HG03135 (cell line): ENCODE data around the gene GIT1.
"Not testable (repeated sequence)": the region's sequence is repeated elsewhere in the genome, so short reads cannot be mapped to it uniquely, and the experiment has no call there.

Experiments
- ATAC-seq: cut with Tn5 transposase; IDR thresholded peaks from one replicate; pipeline ENCODE4 v1.9.1; 2021; ENCODE audit warnings: mild to moderate bottlenecking, moderate library complexity; ENCODE audit not compliant: unreplicated experiment

GIT1 gene

GRCh38 chr17:29568331-29569244 is 20.9 kb downstream of the GIT1 start, which contains the start of gene TP53I13:
Gene TP53I13, plus strand, starts transcription at chr17:29568701. Its CDS starts 58 bp downstream, at chr17:29568759.
- ATAC-seq: peak; percentile 39

DNA sequence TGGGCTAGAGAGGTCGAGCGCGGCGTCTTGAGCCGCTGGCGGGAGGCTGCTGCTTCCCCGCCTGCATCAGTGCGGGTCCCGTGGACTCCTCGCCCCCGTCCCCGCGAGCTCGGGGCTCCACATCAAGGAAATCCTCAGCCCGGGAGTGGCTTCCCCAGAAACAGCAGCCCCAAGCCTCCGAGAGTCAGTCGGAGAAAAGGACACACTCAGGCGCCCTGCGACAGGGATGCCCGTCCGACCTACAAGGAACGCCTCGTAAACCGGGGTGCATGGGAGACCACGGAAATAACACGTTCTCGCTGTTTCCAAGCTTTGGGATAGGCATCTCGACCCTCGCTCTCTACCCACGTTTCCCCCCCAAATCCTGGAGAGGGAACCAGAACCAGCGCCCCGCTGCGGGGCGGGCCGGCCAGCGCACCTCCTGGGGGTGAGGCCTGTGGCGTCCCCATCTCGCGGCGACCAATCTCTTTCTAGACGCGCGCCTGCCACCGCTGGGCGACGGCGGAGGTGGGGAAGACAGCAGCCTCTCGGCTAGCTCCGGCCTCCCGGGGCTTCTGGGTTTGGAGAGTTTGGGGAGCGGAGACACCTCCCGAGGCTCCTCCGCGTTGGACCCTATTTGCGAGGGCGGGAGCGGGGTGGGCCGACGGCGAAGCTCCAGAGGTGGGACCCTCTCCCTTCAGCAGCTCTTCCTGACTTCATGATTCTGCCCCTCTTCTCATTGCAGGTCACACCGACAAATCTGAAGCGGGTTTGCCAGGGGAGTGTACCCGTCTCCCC is 21.7 kb downstream of the GIT1 start:
- ATAC-seq: peak; percentile 38

DNA sequence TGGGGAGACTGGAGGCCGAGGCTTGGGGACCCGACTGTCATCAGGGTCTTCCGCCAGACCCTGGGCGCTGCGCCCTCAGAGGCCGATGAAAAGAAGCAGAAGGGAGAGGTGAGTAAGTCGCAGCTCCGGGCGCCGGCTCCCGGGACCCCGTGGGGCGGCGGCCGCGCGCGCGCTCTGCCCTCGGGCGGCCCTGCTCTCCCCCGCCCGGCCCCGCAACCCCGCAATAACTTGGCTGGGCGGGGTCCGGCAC is 22.2 kb downstream of the GIT1 start:
- no peak for ATAC-seq

DNA sequence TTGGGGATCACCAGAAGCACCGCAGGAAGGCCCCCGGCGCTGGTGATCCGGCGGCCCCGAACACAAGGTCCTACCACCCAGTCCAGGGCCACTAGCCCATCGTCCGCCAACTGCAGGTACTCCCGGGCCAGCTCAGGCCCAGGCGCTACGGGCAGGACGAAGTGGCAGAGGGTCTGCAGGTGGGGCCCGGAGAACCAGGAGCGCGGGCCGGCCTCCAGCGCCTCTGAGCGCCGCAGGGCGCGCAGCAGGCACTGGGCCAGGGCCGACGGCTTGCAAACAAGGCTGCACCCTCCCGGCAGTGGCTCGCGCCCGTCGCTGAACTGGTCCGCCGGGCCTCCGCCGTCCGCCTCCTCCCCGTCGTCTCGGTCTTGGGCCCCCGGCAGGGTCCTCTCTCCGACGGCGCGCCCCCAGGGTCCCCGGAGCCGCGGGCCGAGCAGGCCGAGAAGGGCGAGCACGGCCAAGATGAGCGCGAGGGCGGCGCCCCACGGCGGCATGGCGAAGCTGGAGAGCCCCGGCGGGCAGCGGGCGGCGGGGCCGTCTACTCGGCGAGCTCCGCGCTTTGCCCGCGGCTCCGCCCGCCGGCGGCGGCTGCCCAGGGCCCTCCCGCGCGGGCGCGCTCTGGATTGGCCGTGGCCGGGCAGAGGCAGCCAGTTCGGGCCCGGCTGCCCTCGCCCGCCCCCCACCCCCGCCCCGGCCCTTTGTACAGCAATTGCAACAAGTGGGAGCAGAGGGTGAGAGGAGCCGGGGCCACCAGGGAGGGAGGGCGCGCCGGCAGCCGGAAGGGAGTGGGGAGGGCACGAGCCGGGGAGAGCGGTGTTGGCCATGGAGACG is 22.8 kb downstream of the GIT1 start, which contains the start of gene ABHD15:
Gene ABHD15 (minus strand): TSS at position 565 of the 831 bp plus-strand sequence. CDS start 71 bp downstream, at position 494.
- ATAC-seq: peak; percentile 28

- ATAC-seq: peak; percentile 8
Observed at GRCh38 chr17:29565643-29566472, 23.6 kb downstream of the GIT1 start.

DNA sequence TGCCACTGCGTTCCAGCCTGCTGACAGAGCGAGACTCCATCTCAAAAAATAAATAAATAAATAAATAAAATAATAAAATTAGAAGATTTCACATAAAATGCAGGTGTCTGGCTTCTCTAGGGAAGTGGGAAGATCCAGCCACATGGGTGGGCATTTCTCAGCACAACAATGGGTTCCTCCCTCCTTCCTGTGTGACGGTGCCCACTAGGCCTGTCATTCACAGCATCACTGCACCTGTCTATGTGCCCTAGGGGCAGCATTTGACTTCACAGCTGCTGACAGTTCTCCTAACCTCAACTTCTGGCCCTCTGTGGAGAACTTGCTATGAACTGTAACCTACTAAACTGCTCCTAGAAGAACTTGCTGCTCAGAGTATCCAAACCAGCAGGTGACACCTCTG is 25.6 kb downstream of the GIT1 start:
- ATAC-seq: no peak

DNA sequence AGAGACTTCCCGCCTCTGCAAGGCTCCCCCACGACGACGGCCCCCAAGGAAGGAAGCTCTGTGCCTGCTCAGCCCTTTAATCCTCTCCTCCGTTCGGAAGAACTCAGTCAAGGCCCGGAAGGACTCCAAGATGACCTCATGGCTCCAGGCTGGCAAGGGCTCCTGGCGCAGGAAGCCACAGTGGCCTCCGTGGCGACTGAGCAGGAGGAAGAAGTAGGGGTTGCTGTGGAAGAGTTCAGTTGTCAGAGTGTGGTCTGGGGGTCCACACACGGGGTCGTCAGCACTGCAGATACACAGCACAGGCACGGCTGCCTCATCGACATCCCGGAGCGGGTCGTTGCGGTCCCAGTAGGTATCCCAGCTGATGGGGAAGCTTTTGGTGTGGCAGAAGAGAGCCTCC is 26.8 kb downstream of the GIT1 start:
- no peak for ATAC-seq

DNA sequence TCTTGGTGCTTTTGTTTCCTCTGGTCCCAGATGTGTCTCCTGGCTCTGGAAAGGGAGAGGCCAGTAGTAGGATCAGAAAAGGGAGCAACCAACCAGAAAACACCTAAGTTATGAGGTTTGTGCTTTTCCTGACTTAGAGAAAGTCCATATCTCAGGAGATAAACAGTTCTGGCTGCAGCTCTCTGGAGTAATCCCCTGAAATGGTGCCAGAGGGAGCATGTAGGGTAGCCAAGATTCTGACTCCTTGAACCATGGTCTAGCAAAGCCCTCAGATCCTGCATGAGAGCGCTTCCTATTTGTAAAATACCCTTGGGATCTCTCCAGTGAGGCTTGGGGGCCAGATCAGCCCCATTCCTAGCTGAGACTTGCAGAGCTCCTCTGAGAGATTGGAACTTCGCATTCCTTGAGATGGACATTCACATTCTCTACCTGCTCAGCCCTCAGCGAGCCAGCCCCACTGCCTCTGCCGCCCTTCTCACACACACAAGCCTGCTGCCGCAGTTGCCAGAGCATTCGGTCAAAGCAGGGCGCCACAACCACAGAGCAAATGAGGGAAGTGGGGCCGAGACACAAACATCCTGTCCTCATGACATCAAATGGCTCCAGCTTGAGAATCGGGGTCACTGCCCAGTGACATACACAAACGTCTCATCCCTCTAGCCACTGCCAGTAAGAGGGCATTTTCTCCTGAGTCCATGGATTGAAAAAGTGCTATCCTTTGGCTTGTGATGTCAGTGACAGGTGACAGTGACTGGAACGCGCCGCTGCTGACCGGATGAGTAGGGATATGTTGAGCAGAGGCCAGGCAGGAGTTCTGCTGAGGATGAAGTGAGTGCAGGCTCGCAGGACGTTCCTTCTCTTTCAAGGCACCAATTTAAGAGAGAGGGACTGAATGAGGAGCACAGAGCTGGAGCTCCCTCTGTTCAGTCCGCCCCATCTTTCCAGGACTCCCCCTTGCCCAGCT is 27.6 kb downstream of the GIT1 start:
- no peak for ATAC-seq

DNA sequence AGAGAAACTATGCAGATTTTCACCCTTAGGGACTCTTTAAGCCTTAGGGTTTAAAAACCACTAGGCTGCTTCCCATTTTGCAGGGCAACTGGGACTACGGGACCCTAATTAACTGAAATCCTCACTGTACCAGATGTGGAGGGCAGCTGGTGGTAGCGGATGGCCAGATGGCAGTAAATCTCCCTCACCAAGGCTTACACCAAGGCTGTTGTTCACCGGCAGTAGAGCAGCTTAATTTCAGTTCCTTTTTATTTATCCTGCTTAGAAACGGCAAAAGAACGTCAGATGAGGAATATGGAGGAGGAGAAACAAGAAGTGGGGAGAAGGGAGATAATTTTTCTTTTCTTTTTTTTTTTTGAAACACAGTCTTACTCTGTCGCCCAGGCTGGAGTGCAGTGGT is 29.1 kb downstream of the GIT1 start:
- no peak for ATAC-seq

DNA sequence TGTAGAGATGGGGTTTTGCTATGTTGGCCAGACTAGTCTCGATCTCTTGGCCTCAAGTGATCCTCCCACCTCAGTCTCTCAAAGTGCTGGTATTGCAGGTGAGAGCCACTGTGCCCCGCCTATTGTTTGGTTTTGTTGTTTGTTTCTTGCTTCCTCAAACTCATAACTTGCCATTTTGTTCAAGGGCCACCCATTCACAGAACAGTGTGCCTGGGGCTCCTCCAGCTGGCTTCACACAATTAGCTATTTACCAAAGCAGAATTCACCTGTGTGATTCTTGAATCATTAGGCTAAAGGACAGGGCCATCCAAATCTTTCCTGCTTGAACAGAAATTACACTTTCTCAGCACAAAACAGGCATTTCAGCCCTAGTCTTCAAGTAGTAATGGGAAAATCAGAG is 29.8 kb downstream of the GIT1 start:
- ATAC-seq: no peak

GRCh38 chr17:29558139-29558538 is 31.3 kb downstream of the GIT1 start:
- ATAC-seq: not testable (repeated sequence)

DNA sequence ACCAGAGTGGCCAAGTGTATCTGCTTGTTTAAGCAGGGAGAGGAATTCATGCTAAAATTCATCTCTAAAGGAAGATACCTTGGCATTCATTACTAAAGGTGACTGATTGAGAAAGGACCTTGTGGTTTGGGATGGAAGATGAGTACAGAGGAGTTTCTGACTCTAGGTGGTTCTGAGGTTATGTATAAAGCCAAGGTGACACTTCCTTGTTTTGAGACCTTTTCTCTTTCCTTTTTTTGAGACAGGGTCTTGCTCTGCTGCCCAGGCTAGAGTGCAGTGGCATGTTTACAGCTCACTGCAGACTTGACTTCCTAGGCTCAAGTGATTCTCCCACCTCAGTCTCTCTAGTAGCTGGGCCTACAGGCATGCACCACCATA is 31.7 kb downstream of the GIT1 start:
- ATAC-seq: no peak

GRCh38 chr17:29557085-29557738 is 32.2 kb downstream of the GIT1 start:
- no peak for ATAC-seq

- no peak for ATAC-seq
Observed at GRCh38 chr17:29555840-29556239, 33.6 kb downstream of the GIT1 start.

GRCh38 chr17:29549177-29549923 is 40.1 kb downstream of the GIT1 start:
- no peak for ATAC-seq

- no peak for ATAC-seq
Observed at GRCh38 chr17:29546830-29547229, 42.6 kb downstream of the GIT1 start.

DNA sequence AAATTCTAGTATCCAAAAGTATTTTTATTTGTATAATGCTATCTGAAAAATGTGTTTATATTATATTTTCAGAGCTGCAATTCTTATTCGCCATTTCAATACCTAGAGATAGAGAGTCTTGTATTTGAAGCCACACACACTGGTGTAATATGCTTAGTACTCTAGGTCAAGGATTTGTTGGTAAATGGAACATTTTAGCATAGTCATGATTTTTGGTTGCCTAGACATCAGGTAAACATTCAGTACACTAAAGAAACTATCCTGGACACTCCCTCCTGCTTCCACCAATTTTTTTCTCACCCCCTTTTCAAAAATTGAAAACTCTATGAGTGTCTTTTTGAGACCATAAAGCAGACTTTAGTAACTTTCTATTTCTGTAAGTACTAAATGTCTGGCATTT is 43.4 kb downstream of the GIT1 start:
- ATAC-seq: no peak

DNA sequence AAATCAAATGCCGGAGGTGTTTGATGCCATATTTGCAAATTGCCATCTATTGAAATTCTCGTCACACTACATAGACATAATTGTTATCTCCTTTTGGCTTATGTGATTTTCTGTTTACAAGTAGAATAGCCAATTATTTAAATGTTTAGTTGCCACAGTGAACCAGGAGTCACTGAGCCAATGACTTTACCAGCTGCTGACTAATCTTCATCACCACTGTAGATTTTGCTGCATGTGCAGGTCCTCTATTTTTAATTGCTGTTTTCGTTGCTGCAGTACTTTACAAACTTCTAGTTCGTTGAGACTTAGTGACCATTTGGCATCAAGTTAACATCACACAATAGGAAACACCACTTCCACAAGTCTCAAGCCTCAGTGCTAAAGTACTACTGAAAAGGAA is 45.4 kb downstream of the GIT1 start:
- ATAC-seq: no peak
